SIG-M5 treated with dmso at 0.1 percent for 504 hours (cell line): ENCODE measurements around the gene SLC44A5.

ENCODE experiments used
- DNase-seq: peaks from one replicate; lab custom pipeline; 2025; ENCODE audit not compliant: unreplicated experiment; lab: John Stamatoyannopoulos, UW

SLC44A5 gene

DNA sequence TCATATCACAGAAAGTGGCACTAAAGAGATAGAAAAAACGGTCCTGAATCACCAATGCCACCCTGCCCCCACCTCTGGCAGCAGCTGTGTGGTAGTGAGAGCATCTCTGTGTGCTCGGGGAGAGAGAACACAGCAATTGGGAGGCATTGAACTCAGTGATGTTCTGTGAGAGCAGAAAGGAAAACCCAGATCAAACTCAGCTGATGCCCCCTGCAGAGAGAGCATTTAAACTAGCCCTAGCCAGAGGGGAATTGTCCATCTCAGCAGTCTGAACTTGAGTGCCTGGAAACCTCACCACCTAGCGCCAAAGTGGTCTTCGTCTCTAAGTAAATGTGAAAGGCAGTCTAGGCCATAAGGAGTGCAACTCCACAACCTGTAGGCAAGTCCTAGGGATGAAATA, 21.3 kb downstream of the SLC44A5 start:
- no peak for DNase-seq

DNA sequence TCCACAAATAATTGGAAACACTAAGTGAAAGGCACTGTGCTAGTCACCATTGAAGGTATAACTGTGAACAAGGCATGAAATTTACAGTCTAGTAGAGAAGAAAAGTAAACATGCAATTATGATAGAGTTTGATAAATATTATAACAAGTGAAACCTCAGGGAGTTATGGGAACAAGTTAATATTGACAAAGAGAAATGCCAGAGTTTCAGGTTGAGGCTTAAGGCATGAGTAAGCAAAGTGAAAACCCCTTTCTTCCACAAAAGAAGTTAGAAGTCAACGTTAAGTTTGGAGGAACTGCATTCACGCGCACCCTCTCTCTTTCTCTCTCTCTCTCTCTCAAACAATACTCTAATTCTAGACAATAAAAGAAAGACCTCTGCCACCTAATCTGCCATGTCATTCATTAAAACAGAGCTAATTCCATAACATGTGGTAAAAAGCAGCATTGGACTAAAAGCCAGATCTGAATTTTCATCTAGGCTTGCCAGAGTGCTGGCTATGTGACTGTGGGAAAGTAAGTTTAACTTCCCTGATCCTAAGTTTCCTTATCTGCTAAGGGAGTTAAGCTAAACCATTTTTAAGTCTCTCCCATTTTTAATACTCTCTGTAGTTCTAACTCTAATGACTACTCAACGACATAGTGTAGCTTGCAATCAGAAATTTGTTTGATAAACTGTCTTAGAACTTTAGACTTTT, 22.0 kb downstream of the SLC44A5 start:
- DNase-seq, result no peak

GRCh38 chr1:75587692-75588091, 23.2 kb downstream of the SLC44A5 start:
- no peak for DNase-seq

DNA sequence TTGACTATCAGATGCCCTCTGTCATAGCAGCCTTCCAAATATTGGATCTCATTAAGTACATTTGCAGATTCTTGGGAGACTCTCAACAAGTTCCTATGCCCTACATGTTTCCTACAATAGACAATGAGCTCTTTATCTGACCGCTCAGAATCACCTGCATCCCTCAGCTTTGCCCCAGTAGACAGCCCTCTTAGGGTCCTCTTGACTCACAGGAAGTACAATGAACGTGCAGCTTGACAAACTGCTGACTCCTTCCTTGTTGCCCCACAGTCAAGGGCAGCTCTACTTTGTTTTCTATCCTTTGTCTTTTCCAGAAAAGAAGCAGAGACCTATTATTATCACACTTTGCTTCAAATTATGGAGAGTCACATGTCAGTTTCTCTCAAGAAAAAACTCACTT, 27.6 kb downstream of the SLC44A5 start:
- DNase-seq, result no peak

GRCh38 chr1:75582725-75583261, 28.1 kb downstream of the SLC44A5 start:
- DNase-seq, result no peak

GRCh38 chr1:75579046-75579445, 31.9 kb downstream of the SLC44A5 start:
- DNase-seq, result no peak

- DNase-seq, result no peak
Measured at GRCh38 chr1:75575837-75576236, 35.1 kb downstream of the SLC44A5 start.

GRCh38 chr1:75567191-75567590, 43.7 kb downstream of the SLC44A5 start:
- DNase-seq, result no peak

- DNase-seq, result no peak
Measured at GRCh38 chr1:75559800-75560199, 51.1 kb downstream of the SLC44A5 start.

GRCh38 chr1:75559136-75559535, 51.8 kb downstream of the SLC44A5 start:
- DNase-seq, result no peak

DNA sequence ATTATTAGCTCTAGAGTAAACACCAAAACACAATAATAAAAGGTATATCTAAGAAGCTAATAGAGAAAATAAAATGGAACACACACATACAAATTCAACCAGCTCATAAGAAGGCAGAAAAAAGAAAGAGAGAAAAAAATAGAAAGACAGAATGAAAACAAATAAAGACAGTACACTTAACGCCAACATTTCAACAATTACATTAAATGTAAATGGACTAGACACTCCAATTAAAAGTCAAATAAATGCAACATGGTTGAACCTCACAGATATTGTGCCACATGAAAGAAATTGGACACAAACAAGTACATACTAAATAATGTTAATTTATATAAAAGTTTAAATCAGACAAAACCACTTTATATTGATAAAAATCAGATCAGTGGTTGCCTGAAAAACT, 56.0 kb downstream of the SLC44A5 start:
- no peak for DNase-seq

DNA sequence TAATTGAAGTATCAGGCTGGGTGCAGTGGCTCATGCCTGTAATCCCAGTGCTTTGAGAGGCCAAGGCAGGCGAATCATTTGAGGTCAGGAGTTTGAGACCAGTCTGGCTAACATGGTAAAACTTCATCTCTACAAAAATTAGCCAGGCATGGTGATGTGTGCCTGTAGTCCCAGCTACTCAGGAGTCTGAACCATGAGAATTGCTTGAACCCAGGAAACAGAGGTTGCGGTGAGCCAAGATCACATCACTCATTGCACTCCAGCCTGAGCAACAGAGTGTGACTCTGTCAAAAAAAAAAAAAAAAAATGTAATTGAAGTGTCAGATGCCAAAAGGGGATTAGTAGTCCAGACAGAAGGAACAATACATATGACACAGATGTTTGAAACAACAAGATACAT, 56.7 kb downstream of the SLC44A5 start:
- DNase-seq, result no peak

GRCh38 chr1:75550559-75550958, 60.4 kb downstream of the SLC44A5 start:
- no peak for DNase-seq

DNA sequence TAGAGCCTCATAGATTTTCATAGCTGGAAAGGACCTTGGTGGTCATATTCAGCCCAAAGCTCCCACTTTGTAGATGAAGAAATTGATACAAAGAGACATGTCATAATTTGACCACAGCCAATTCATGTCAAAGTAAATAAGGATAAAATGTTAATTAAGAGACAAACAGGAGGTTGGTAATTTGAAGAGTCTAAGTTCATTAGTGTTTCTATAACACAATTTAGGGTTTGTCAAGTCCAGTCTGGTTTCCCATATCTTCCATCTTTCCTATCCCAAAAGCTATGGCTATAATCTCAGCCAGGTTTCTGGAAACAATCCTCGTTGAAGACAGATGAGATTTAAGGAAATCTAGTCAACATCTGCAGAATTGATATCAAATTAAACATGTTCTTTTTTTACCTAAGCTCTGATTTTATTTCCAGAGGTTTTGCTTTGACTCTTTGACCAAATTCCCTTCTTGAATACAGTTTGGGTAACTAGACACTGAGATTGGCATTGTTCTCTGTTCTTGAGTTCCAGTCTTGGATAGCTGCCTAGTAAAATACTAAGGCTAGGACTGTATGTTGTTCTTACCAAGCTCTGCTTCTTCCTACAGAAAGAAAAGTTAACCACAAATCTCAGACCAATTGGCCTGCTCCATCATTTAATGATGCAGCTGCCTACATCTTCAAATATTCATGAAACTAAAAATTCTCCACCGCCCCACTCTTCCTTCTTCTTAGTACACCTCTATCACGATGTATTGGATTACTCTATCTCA, 62.0 kb downstream of the SLC44A5 start:
- DNase-seq, result no peak

GRCh38 chr1:75543705-75544104, 67.2 kb downstream of the SLC44A5 start:
- no peak for DNase-seq

- DNase-seq, result no peak
Measured at GRCh38 chr1:75542818-75543570, 67.9 kb downstream of the SLC44A5 start.

- no peak for DNase-seq
Measured at GRCh38 chr1:75539230-75540116, 71.4 kb downstream of the SLC44A5 start.

DNA sequence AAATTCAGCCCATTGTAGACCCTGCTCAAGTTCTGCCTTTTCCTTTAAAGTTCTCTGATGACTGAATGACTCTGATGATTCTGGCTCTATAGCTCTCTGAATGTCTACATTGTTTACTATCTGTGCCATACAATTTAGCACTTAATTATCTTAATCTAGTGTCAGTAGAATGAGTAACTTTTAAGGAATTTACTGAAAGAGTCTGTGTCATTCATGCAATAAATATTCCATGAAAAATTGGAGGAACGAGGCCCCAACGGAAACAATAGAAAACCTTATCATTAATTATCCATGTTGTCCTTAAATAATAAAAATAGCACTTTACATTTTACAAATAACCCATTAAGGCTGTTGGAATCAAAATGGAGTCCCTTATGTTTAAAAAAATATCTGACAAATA, 77.8 kb downstream of the SLC44A5 start:
- no peak for DNase-seq

DNA sequence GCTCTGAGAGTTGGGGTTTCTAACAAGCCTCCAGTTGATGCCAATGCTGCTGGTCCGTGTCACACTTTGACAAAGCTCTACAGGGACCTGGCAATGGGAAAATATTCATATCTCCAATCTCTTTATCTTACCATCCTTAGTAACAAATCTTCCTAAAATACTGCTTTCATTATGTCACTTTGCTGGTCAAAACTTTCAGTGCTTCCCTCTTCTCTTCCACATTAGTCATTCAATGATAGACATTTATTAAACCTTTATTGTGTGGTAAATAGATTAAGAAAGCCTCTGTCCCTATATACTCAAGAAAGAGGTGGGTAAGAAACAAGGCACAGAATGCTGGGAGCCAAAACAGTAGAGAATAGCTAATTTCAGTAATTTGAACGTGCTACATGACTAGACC, 79.3 kb downstream of the SLC44A5 start:
- DNase-seq, result no peak

DNA sequence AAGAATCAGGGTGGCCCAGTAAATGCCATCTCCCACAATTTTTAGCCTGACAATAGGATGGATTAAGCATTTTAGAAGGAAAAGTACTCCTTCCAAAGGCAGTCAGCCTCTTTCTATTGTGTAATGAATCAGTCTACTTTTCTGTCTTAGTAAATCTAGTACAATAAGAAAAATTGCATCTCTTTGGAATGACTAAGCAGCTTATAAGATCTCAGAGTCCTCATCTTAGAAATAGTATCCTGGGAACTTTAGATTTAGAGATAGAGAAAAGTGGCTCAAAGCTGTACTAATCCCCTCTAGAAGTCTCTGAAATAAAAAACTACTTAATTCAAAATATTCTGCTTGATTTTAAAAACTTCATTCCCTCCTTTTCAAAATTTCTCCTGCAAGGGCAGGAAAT, 81.4 kb downstream of the SLC44A5 start:
- DNase-seq, result no peak

GRCh38 chr1:75528001-75528400, 82.9 kb downstream of the SLC44A5 start:
- DNase-seq, result no peak
